Myometrial cell (primary cell): ENCODE data around the gene ARAF. TPM values are rescaled to one million over a fixed set of nuclear protein-coding genes. Genes with fewer than 3 reads are reported as not detected.

Experiments used
- total RNA-seq: library from RNA; depleted of rRNA; stranded (reverse); fragments of >200 nt; gene quantifications from 2 replicates; pipeline ENCODE4 v1.2.3, GENCODE V29; 2015

ARAF gene
- 34.4 and 38.6 TPM in 2 replicates for total RNA-seq

DNA sequence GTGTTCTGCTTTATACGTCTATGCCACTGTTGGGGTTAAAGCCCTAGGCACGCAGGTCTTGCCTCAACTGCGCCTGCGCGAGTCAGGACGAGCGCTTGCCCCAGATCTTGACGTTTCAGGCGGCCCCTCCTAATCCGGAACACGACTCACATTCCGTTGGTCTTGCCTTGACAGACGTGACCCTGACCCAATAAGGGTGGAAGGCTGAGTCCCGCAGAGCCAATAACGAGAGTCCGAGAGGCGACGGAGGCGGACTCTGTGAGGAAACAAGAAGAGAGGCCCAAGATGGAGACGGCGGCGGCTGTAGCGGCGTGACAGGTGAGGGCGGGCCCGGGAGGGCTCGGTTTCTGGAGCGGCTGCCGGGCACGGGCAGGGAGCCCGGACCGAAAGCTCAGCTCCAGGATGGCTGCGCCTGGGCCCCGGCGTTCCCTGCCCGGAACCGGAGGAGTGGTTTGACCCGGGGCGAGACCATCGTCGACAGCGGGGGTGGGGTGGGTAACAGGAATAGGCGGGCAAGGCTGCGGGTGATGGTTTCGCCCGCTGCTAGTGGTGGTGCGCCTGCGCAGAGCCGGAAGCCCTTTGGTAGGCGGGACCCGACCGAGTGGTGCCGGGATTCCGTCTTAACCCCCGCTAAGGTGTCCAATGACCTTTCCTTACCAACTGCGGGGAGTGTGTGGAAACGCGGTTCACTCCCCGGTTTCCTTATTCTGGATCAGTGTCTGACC lies at the start of gene ARAF:
Gene ARAF (plus strand): TSS at position 272 of the 725 bp plus-strand sequence. CDS start 1,763 bp downstream, outside the sequence.

GRCh38 chrX:47581731-47582647 lies 21.0 kb downstream of the ARAF start, which contains the start of gene TIMP1:
Gene TIMP1, plus strand, starts transcription at chrX:47582436. Its CDS starts 980 bp downstream, at chrX:47583416.

GRCh38 chrX:47619486-47620302 lies 58.7 kb downstream of the ARAF start, which contains the start of gene SYN1:
Gene SYN1, minus strand, starts transcription at chrX:47619857. Its CDS starts 129 bp downstream, at chrX:47619728.

Other genes starting within 250 kb of the ARAF start
- under 0.01 TPM in 1 of 2 replicates, not detected in the other for gene ZNF157, start 190.6 kb upstream of the ARAF start, total RNA-seq
- 2.9 and 5.1 TPM in 2 replicates for gene ZNF41, start 78.0 kb upstream of the ARAF start, total RNA-seq
- 1,804 and 2,007 TPM in 2 replicates for gene TIMP1, start 21.2 kb downstream of the ARAF start, total RNA-seq
- 0.18 and 0.29 TPM in 2 replicates for gene SYN1, start 58.7 kb downstream of the ARAF start, total RNA-seq
- 0.53 TPM in 1 of 2 replicates, not detected in the other for gene CFP, start 68.7 kb downstream of the ARAF start, total RNA-seq
- 37.0 and 38.1 TPM in 2 replicates for gene ELK1, start 89.4 kb downstream of the ARAF start, total RNA-seq
- gene UXT, start 98.0 kb downstream of the ARAF start, total RNA-seq = 117 and 127 TPM in 2 replicates